Neural cell (in vitro differentiated cells): ENCODE measurements around the gene ATG7. TPM values are rescaled to one million over a fixed set of nuclear protein-coding genes. Genes with fewer than 3 reads are reported as not detected.

ENCODE experiments used
- H2AFZ ChIP-seq: fragments of 200-600, 300-800 bp; sonication (generic), shearing (Covaris generic); 2 replicates; pipeline ENCODE4 v1.6.0; 2014; ENCODE audit warnings: low read depth, mild to moderate bottlenecking, antibody characterized with exemption, low read length, moderate library complexity
- H3F3A ChIP-seq: fragments of 200-600 bp; shearing (Covaris generic); 2 replicates; pipeline ENCODE4 v1.6.1; 2016; ENCODE audit warnings: mild to moderate bottlenecking, moderate library complexity, mixed read lengths, antibody characterized with exemption, low read length; ENCODE audit not compliant: insufficient read depth, poor library complexity, severe bottlenecking
- H3K27ac ChIP-seq: fragments of 200-600, 300-800 bp; sonication (generic), shearing (Covaris generic); 2 replicates; pipeline ENCODE4 v1.5.1; 2014; ENCODE audit warnings: mild to moderate bottlenecking, low read length, moderate library complexity
- H3K27me3 ChIP-seq: fragments of 300-800, 200-600 bp; sonication (generic), shearing (Covaris generic); 2 replicates; pipeline ENCODE4 v1.6.0; 2014; ENCODE audit warnings: mild to moderate bottlenecking, low read depth, low read length, moderate library complexity; ENCODE audit not compliant: insufficient read depth
- H3K36me3 ChIP-seq: fragments of 300-800, 200-600 bp; sonication (generic), shearing (Covaris generic); 2 replicates; pipeline ENCODE4 v1.5.1; 2014; ENCODE audit warnings: mild to moderate bottlenecking, antibody characterized with exemption, low read length, moderate library complexity; ENCODE audit not compliant: insufficient read depth
- H3K4me2 ChIP-seq: fragments of 300-800, 200-600 bp; sonication (generic), shearing (Covaris generic); 2 replicates; pipeline ENCODE4 v1.6.0; 2014; ENCODE audit warnings: mild to moderate bottlenecking, low read length
- H3K4me3 ChIP-seq: fragments of 300-800, 200-600 bp; sonication (generic), shearing (Covaris generic); 2 replicates; pipeline ENCODE4 v1.5.1; 2014; ENCODE audit warnings: mild to moderate bottlenecking, low read length, moderate library complexity
- H3K79me2 ChIP-seq: fragments of 200-600 bp; shearing (Covaris generic); replicated peaks from 2 replicates; pipeline ENCODE4 v1.6.0; 2014; ENCODE audit warnings: mild to moderate bottlenecking, low read length, moderate library complexity; ENCODE audit not compliant: insufficient read depth
- H3K9ac ChIP-seq: fragments of 300-800, 200-600 bp; sonication (generic), shearing (Covaris generic); 2 replicates; pipeline ENCODE4 v1.6.1; 2016; ENCODE audit warnings: mild to moderate bottlenecking, low read length, mixed read lengths
- H3K9me2 ChIP-seq: fragments of 200-600 bp; shearing (Covaris generic); 2 replicates; pipeline ENCODE4 v1.6.1; 2016; ENCODE audit warnings: mild to moderate bottlenecking, low read length, mixed read lengths; ENCODE audit not compliant: insufficient read depth
- H3K9me3 ChIP-seq: fragments of 200-600, 300-800 bp; sonication (generic), shearing (Covaris generic); 2 replicates; pipeline ENCODE4 v1.6.1; 2016; ENCODE audit warnings: mild to moderate bottlenecking, mixed run types, low read length, moderate library complexity, mixed read lengths
- H4K20me1 ChIP-seq: fragments of 200-600 bp; shearing (Covaris generic); 2 replicates; pipeline ENCODE4 v1.6.1; 2016; ENCODE audit warnings: mild to moderate bottlenecking, mixed run types; ENCODE audit not compliant: insufficient read depth
- CTCF ChIP-seq: fragments of 450-650 bp; IDR thresholded peaks from 2 replicates; pipeline ENCODE4 v1.5.1; 2014; ENCODE audit warnings: antibody characterized with exemption, mild to moderate bottlenecking, moderate library complexity; ENCODE audit not compliant: poor library complexity, severe bottlenecking
- EP300 ChIP-seq: fragments of 450-650 bp; conservative IDR thresholded peaks from 2 replicates; pipeline ENCODE4 v1.6.1; 2014; ENCODE audit warnings: antibody characterized with exemption, mild to moderate bottlenecking, moderate library complexity; ENCODE audit not compliant: poor library complexity, severe bottlenecking
- EZH2 ChIP-seq: fragments of 200-600, 300-800 bp; shearing (Covaris generic), sonication (generic); IDR thresholded peaks from 2 replicates; pipeline ENCODE4 v1.6.1; 2014; ENCODE audit warnings: antibody characterized with exemption, low read length, borderline replicate concordance, mild to moderate bottlenecking; ENCODE audit not compliant: insufficient read depth, poor library complexity, severe bottlenecking
- MXI1 ChIP-seq: fragments of 450-650 bp; conservative IDR thresholded peaks from 2 replicates; pipeline ENCODE4 v1.6.1; 2014; ENCODE audit warnings: antibody characterized with exemption, mild to moderate bottlenecking; ENCODE audit not compliant: poor library complexity, severe bottlenecking
- POLR2AphosphoS5 ChIP-seq: IDR thresholded peaks from 2 replicates; pipeline ENCODE4 v1.6.1; 2012
- RAD21 ChIP-seq: fragments of 450-650 bp; conservative IDR thresholded peaks from 2 replicates; pipeline ENCODE4 v1.6.1; 2014; ENCODE audit warnings: antibody characterized with exemption, mild to moderate bottlenecking, moderate library complexity
- REST ChIP-seq: IDR thresholded peaks from 2 replicates; pipeline ENCODE4 v1.6.1; 2012; ENCODE audit warnings: borderline replicate concordance
- SMC3 ChIP-seq: fragments of 450-650 bp; conservative IDR thresholded peaks from 2 replicates; pipeline ENCODE4 v1.6.1; 2014; ENCODE audit warnings: antibody characterized with exemption, mild to moderate bottlenecking, moderate library complexity; ENCODE audit not compliant: poor library complexity
- TAF1 ChIP-seq: IDR thresholded peaks from 2 replicates; pipeline ENCODE4 v1.6.1; 2012; ENCODE audit warnings: low read depth
- polyA plus RNA-seq: library from polyadenylated mRNA; depleted of rRNA; stranded (reverse); fragments of >200 nt; gene quantifications from 2 replicates; pipeline ENCODE4 v1.2.3, GENCODE V29; 2014

ATG7 gene
- polyA plus RNA-seq, 1 donor from 2014 or later: 28.8 TPM

GRCh38 chr3:11543141-11543947 lies 271.1 kb downstream of the ATG7 start:
- Histone ChIP-seq H3K79me2 (no peaks in the 10 kb centered on the region), H3K9me2 (no peaks in the 10 kb centered on the region), H3K9me3 (no peaks in the 10 kb centered on the region), H3K36me3 (no peaks in the 10 kb centered on the region), H3K4me2 (no peak overlapping the region), H3K27me3 (no peaks in the 10 kb centered on the region), H3K4me3 (no peak overlapping the region), H2AFZ (no peak overlapping the region), H3F3A (no peaks in the 10 kb centered on the region), H4K20me1 (no peaks in the 10 kb centered on the region), H3K27ac (no peak overlapping the region), H3K9ac (no peak overlapping the region)
- TF ChIP-seq CTCF (no peak), EP300 (no peak), RAD21 (no peak), POLR2AphosphoS5 (no peak), MXI1 (no peak), TAF1 (no peak), EZH2 (no peak), SMC3 (no peak), REST (no peak)

- H3K27me3 ChIP-seq: no peaks in the 10 kb centered on the region
- no peaks in the 10 kb centered on the region for H3K36me3 ChIP-seq
- no peak overlapping the region for H3K27ac ChIP-seq
- H3K9me2 ChIP-seq: no peaks in the 10 kb centered on the region
- H3K4me3 ChIP-seq: no peak overlapping the region
- H3K9ac ChIP-seq: no peak overlapping the region
- H3F3A ChIP-seq: no peaks in the 10 kb centered on the region
- TF ChIP-seq TAF1 (no peak), EZH2 (no peak), POLR2AphosphoS5 (no peak), SMC3 (no peak), CTCF (no peak), EP300 (no peak), RAD21 (no peak), MXI1 (no peak), REST (no peak)
- H4K20me1 ChIP-seq: no peaks in the 10 kb centered on the region
- H3K9me3 ChIP-seq: no peaks in the 10 kb centered on the region
- no peak overlapping the region for H3K4me2 ChIP-seq
- no peak overlapping the region for H2AFZ ChIP-seq
- H3K79me2 ChIP-seq: no peaks in the 10 kb centered on the region
Measured at GRCh38 chr3:11543948-11544387, 271.8 kb downstream of the ATG7 start.
